Gastrocnemius medialis (tissue), 4 donors: ENCODE measurements around the gene PDE4D.

Source experiments
- CTCF ChIP-seq, 5 experiments: fragments of 450-650 bp in 3 of 5; fragments of 200-600 bp in 2 of 5; sonication (generic) in 2 of 5; IDR thresholded peaks in 4 of 5; conservative IDR thresholded peaks in 1 of 5; 1 replicate in 4 of 5; 2 replicates in 1 of 5; pipeline ENCODE4 v1.5.1; 2016 to 2019; ENCODE audit warnings: antibody characterized with exemption in 5 of 5, mild to moderate bottlenecking in 3 of 5, moderate library complexity in 3 of 5
- POLR2A ChIP-seq, 2 donors: fragments of 450-650 bp; IDR thresholded peaks; one replicate each; pipeline ENCODE4 v1.6.1; 2017; ENCODE audit warnings: antibody characterized with exemption in 2 of 2, mild to moderate bottlenecking in 2 of 2, moderate library complexity in 2 of 2

DNA sequence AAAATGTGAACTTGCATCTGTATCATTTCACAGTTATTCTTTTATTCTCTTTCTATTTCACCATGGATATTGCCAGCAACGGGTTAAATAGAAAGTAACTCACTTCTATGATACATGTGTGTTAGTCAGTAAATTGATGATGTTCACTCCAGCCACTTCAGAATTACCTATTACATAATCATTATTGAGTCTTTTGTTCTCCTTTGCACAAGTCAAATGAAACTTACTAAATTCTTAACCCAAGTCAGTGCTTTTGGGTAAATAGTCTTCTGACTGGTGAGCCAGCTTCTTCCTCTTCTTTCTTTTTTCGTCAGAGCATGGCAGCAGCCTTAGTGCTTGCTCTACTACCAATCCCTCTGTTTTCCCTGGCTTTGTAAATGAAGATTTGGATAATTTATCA is 966.3 kb downstream of the PDE4D start:
- TF ChIP-seq CTCF (IDR thresholded peaks at IDR 0.05 in 4 of 5, conservative IDR thresholded peaks at IDR 0.05 in 1 of 5) (no peak), POLR2A (IDR thresholded peaks at IDR 0.05) (no peak)
